ENCODE data around the gene GXYLT2.
"Not testable (repeated sequence)": the region's sequence is repeated elsewhere in the genome, so short reads cannot be mapped to it uniquely, and the experiment has no call there.

The GXYLT2 gene

GRCh38 chr3:72999951-73000350 lies 112.1 kb downstream of the GXYLT2 start:
- H3K36me3 ChIP-seq (replicated peaks): peaks cover 14% of the 10 kb centered on the region
- DNase-seq: no peak
- TF ChIP-seq, protein P1, sequence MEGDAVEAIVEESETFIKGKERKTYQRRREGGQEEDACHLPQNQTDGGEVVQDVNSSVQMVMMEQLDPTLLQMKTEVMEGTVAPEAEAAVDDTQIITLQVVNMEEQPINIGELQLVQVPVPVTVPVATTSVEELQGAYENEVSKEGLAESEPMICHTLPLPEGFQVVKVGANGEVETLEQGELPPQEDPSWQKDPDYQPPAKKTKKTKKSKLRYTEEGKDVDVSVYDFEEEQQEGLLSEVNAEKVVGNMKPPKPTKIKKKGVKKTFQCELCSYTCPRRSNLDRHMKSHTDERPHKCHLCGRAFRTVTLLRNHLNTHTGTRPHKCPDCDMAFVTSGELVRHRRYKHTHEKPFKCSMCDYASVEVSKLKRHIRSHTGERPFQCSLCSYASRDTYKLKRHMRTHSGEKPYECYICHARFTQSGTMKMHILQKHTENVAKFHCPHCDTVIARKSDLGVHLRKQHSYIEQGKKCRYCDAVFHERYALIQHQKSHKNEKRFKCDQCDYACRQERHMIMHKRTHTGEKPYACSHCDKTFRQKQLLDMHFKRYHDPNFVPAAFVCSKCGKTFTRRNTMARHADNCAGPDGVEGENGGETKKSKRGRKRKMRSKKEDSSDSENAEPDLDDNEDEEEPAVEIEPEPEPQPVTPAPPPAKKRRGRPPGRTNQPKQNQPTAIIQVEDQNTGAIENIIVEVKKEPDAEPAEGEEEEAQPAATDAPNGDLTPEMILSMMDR (IDR thresholded peaks at IDR 0.05; ENCODE audit: low read depth, low read length, missing control alignments): no peak
- H3K4me3 ChIP-seq (ENCODE audit: low read depth, low read length): peak overlapping the region; percentile 88
- in situ Hi-C loops (cut with HindIII; ENCODE audit: low pct_ligation_motif_present, low sequenced_read_pairs): no loop called here
- no peak overlapping the region for H3K27ac ChIP-seq
- H3K27me3 ChIP-seq (replicated peaks): no peaks in the 10 kb centered on the region

- peaks cover 27% of the 10 kb centered on the region for H3K36me3 ChIP-seq (replicated peaks)
- DNase-seq; in situ Hi-C loops (cut with HindIII; ENCODE audit: low pct_ligation_motif_present, low sequenced_read_pairs); H3K27me3 ChIP-seq (replicated peaks); H3K27ac ChIP-seq; H3K4me3 ChIP-seq (ENCODE audit: low read depth, low read length): not testable (repeated sequence)
These were observed 115.2 kb downstream of the GXYLT2 start for GRCh38 chr3:73003050-73003449.

DNA sequence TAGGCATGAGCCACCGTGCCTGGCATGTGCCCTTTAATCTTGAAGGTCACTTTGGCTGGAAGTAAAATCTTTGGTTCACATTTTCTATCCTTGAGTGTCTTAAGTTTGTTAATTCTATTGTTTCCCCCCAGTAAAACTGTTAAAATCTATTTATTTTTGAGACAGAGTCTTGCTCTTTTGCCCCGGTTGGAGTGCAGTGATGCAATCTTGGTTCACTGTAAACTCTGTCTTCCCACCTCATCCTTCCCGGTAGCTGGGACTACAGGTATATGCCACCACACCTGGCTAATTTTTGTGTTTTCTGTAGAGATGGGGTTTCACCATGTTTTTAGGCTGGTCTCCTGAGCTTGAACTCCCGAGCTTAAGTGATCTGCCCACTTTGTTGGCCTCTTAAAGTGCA lies 116.5 kb downstream of the GXYLT2 start:
- TF ChIP-seq, protein P1 (IDR thresholded peaks at IDR 0.05; ENCODE audit: low read depth, low read length, missing control alignments): no peak
- H3K36me3 ChIP-seq (replicated peaks): peaks cover 31% of the 10 kb centered on the region
- in situ Hi-C loops (cut with HindIII; ENCODE audit: low pct_ligation_motif_present, low sequenced_read_pairs): no loop called here
- no peak overlapping the region for H3K4me3 ChIP-seq (ENCODE audit: low read depth, low read length)
- H3K27ac ChIP-seq: no peak overlapping the region
- DNase-seq: no peak
- no peaks in the 10 kb centered on the region for H3K27me3 ChIP-seq (replicated peaks)

- Histone ChIP-seq H3K27me3 (replicated peaks) (no peaks in the 10 kb centered on the region), H3K27ac (no peak overlapping the region), H3K4me3 (ENCODE audit: low read depth, low read length) (no peak overlapping the region), H3K36me3 (replicated peaks) (peaks cover 22% of the 10 kb centered on the region)
- DNase-seq: no peak
- TF ChIP-seq, protein P1 (IDR thresholded peaks at IDR 0.05; ENCODE audit: low read depth, low read length, missing control alignments): no peak
- in situ Hi-C loops (cut with HindIII; ENCODE audit: low pct_ligation_motif_present, low sequenced_read_pairs): no loop called here
These were observed 120.3 kb downstream of the GXYLT2 start for GRCh38 chr3:73007992-73008712.

DNA sequence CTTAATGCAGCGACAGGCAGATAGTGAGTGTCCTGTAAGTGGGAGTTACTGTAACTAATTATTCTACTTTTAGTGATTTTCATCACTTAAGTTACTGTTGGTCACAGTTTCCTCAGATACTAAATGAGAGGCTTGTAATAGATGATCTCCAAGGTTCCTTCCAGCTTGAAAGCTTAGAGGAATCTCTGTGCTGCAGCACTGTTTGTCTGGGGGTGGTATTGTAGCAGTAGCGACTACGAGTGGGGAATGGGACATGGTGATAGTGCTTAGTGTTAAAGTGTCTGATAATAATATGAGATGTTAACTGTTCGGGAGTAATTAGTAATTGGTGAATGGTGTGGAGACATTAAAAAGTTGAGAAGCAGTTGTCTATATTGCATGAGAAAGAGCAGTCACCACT lies 121.2 kb downstream of the GXYLT2 start:
- Histone ChIP-seq H3K27ac (no peak overlapping the region), H3K27me3 (replicated peaks) (no peaks in the 10 kb centered on the region), H3K36me3 (replicated peaks) (peaks cover 20% of the 10 kb centered on the region), H3K4me3 (ENCODE audit: low read depth, low read length) (no peak overlapping the region)
- TF ChIP-seq, protein P1 (IDR thresholded peaks at IDR 0.05; ENCODE audit: low read depth, low read length, missing control alignments): no peak
- in situ Hi-C loops (cut with HindIII; ENCODE audit: low pct_ligation_motif_present, low sequenced_read_pairs): no loop called here
- no peak for DNase-seq

GRCh38 chr3:73009750-73010149 lies 121.9 kb downstream of the GXYLT2 start:
- in situ Hi-C loops (cut with HindIII; ENCODE audit: low pct_ligation_motif_present, low sequenced_read_pairs): no loop called here

More at GRCh38 chr3:73009750-73010149, 121.9 kb downstream of the GXYLT2 start:
- no peak overlapping the region for H3K27ac ChIP-seq
- no peak for DNase-seq
- TF ChIP-seq, protein P1 (IDR thresholded peaks at IDR 0.05; ENCODE audit: low read depth, low read length, missing control alignments): no peak
- no peak overlapping the region for H3K4me3 ChIP-seq (ENCODE audit: low read depth, low read length)
- peaks cover 20% of the 10 kb centered on the region for H3K36me3 ChIP-seq (replicated peaks)
- no peaks in the 10 kb centered on the region for H3K27me3 ChIP-seq (replicated peaks)

Measured in brain microvascular endothelial cell (primary cell).